Chondrocyte (in vitro differentiated cells): ENCODE measurements around the gene LRP2. TPM values are rescaled to one million over a fixed set of nuclear protein-coding genes. Genes with fewer than 3 reads are reported as not detected.

ENCODE experiments used
- DNase-seq: peaks from one replicate; pipeline ENCODE4 v3.0.0; 2021; ENCODE audit warnings: mixed read lengths, low spot score
- H3K27ac Mint-ChIP-seq: one replicate; pipeline ENCODE4 v1.8.0; 2021; ENCODE audit warnings: mild to moderate bottlenecking, moderate library complexity, mixed read lengths; ENCODE audit not compliant: unreplicated experiment
- H3K27me3 Mint-ChIP-seq: 2 replicates; pipeline ENCODE4 v1.8.0; 2021; ENCODE audit warnings: low read depth, mixed read lengths
- H3K36me3 Mint-ChIP-seq: 2 replicates; pipeline ENCODE4 v1.8.0; 2021; ENCODE audit warnings: low read depth, mixed read lengths
- H3K4me1 Mint-ChIP-seq: 2 replicates; pipeline ENCODE4 v1.8.0; 2021; ENCODE audit warnings: low read depth, mild to moderate bottlenecking, mixed read lengths
- H3K4me3 Mint-ChIP-seq: one replicate; pipeline ENCODE4 v1.8.0; 2021; ENCODE audit warnings: mild to moderate bottlenecking, moderate library complexity, mixed read lengths; ENCODE audit not compliant: unreplicated experiment
- H3K9me3 Mint-ChIP-seq: 2 replicates; pipeline ENCODE4 v1.8.0; 2021; ENCODE audit warnings: low read depth, mixed read lengths
- CTCF ChIP-seq: fragments of 200-600 bp; sonication (generic); IDR thresholded peaks from 2 replicates; pipeline ENCODE4 v1.5.0; 2021; ENCODE audit warnings: antibody characterized with exemption, mild to moderate bottlenecking, moderate library complexity
- total RNA-seq: library from RNA; stranded (reverse); gene quantifications from 3 replicates; pipeline ENCODE4 v1.2.1, GENCODE V29; 2021

The LRP2 gene
- total RNA-seq, 1 donor from 2014 or later: not detected

- peaks cover 7% of the 10 kb centered on the region for H3K27me3 Mint-ChIP-seq
- H3K27ac Mint-ChIP-seq: no peak overlapping the region
- peaks cover 5% of the 10 kb centered on the region for H3K4me1 Mint-ChIP-seq
- no peaks in the 10 kb centered on the region for H3K9me3 Mint-ChIP-seq
- DNase-seq: no peak
- H3K36me3 Mint-ChIP-seq: no peaks in the 10 kb centered on the region
- H3K4me3 Mint-ChIP-seq: no peak overlapping the region
- no peak for TF ChIP-seq CTCF
These were observed 12.8 kb downstream of the LRP2 start for GRCh38 chr2:169349535-169349934.

- no peak for DNase-seq
- no peak overlapping the region for H3K4me3 Mint-ChIP-seq
- H3K36me3 Mint-ChIP-seq: no peaks in the 10 kb centered on the region
- no peak for TF ChIP-seq CTCF
- H3K4me1 Mint-ChIP-seq: peaks cover 5% of the 10 kb centered on the region
- no peaks in the 10 kb centered on the region for H3K9me3 Mint-ChIP-seq
- no peak overlapping the region for H3K27ac Mint-ChIP-seq
- H3K27me3 Mint-ChIP-seq: peaks cover 5% of the 10 kb centered on the region
These were observed 13.9 kb downstream of the LRP2 start for GRCh38 chr2:169348321-169349024.

GRCh38 chr2:169345486-169346437 is 16.6 kb downstream of the LRP2 start:
- H3K9me3 Mint-ChIP-seq: no peaks in the 10 kb centered on the region
- no peak overlapping the region for H3K27ac Mint-ChIP-seq
- peaks cover 14% of the 10 kb centered on the region for H3K27me3 Mint-ChIP-seq
- H3K4me3 Mint-ChIP-seq: no peak overlapping the region
- peaks cover 5% of the 10 kb centered on the region for H3K4me1 Mint-ChIP-seq
- no peak for DNase-seq
- no peaks in the 10 kb centered on the region for H3K36me3 Mint-ChIP-seq
- TF ChIP-seq CTCF: no peak

- DNase-seq: no peak
- Mint-ChIP-seq H3K4me1 (peaks cover 5% of the 10 kb centered on the region), H3K9me3 (no peaks in the 10 kb centered on the region), H3K27me3 (peaks cover 19% of the 10 kb centered on the region), H3K27ac (no peak overlapping the region), H3K36me3 (no peaks in the 10 kb centered on the region), H3K4me3 (no peak overlapping the region)
- TF ChIP-seq CTCF: no peak
These were observed 17.4 kb downstream of the LRP2 start for GRCh38 chr2:169344736-169345485.

GRCh38 chr2:169343202-169343601 is 19.1 kb downstream of the LRP2 start:
- H3K4me3 Mint-ChIP-seq: no peak overlapping the region
- peaks cover 5% of the 10 kb centered on the region for H3K4me1 Mint-ChIP-seq
- no peaks in the 10 kb centered on the region for H3K9me3 Mint-ChIP-seq
- no peak for DNase-seq
- H3K27ac Mint-ChIP-seq: no peak overlapping the region
- no peaks in the 10 kb centered on the region for H3K36me3 Mint-ChIP-seq
- no peak for TF ChIP-seq CTCF
- peaks cover 21% of the 10 kb centered on the region for H3K27me3 Mint-ChIP-seq
